ENCODE measurements around the gene COL4A2.

DNA sequence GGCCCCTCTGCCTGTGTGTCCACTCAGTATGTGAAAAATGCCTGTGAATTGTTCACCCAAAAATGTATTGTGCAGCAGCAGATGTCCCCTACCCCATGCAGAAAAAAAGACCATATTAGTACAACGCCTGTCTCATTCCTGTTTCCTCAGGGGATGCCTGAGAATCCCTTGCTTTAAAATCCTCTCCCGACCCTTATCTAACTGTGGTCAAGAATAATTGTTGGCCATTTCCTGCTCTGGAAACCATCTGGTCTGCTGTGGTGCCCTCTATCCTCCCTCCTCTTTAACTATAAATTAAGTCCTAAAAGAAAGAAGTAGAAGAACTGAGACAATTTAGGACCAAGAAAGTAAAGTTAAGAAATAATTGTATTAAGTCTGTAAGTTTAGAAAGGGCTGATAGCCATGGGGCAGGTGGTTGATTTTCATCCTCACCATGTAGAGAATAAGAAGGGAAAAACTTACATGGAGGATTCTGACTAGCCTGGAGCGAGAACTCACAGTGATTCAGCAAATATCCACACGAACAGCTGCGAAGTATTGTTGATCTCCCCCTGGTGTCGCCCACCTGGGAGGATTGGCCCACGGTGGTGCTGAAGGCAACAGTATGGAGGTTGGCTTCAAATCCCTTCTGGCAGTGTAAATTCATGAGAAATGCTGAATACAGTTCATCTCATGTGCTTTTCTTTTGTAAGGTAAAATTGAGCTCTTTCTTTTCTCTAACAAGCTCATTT lies 85.6 kb downstream of the COL4A2 start:
- TF ChIP-seq, protein P1, sequence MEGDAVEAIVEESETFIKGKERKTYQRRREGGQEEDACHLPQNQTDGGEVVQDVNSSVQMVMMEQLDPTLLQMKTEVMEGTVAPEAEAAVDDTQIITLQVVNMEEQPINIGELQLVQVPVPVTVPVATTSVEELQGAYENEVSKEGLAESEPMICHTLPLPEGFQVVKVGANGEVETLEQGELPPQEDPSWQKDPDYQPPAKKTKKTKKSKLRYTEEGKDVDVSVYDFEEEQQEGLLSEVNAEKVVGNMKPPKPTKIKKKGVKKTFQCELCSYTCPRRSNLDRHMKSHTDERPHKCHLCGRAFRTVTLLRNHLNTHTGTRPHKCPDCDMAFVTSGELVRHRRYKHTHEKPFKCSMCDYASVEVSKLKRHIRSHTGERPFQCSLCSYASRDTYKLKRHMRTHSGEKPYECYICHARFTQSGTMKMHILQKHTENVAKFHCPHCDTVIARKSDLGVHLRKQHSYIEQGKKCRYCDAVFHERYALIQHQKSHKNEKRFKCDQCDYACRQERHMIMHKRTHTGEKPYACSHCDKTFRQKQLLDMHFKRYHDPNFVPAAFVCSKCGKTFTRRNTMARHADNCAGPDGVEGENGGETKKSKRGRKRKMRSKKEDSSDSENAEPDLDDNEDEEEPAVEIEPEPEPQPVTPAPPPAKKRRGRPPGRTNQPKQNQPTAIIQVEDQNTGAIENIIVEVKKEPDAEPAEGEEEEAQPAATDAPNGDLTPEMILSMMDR (IDR thresholded peaks at IDR 0.05) = no peak
- TF ChIP-seq POLR2A (IDR thresholded peaks at IDR 0.05) (no peak), EP300 (IDR thresholded peaks at IDR 0.05) (no peak)

All from suprapubic skin (tissue), 3 donors.